ENCODE measurements around the gene ABCD4.

GRCh38 chr14:74257078-74257940 is 45.4 kb downstream of the ABCD4 start:
- TF ChIP-seq CTCF (IDR thresholded peaks at IDR 0.05) (peak; percentile 78 to 95 (median 90)), POLR2A (IDR thresholded peaks at IDR 0.05) (no peak)

Data from esophagus squamous epithelium (tissue), 4 donors.